CD4-positive, CD25-positive, alpha-beta regulatory T cell (primary cell): Measurements from ENCODE around the gene TRIO. TPM values are rescaled to one million over a fixed set of nuclear protein-coding genes. Genes with fewer than 3 reads are reported as not detected.

ENCODE experiments used
- ATAC-seq, 2 donors: fragments of 150-1000 bp; cut with Tn5 transposase; one replicate each; pipeline ENCODE4 v1.10.0; 2021; ENCODE audit warnings: low read depth in 2 of 2, moderate number of reproducible peaks in 2 of 2, moderate library complexity in 1 of 2
- DNase-seq, 3 donors: peaks; one replicate each; pipeline versions ENCODE4 v3.0.0 to v3.0.0-alpha.2; 2012 to 2022; ENCODE audit warnings: mixed read lengths in 1 of 3
- H3K27ac ChIP-seq: one replicate; pipeline ENCODE4 v1.7.0; 2013; ENCODE audit warnings: mild to moderate bottlenecking, low read length; ENCODE audit not compliant: insufficient read depth, poor library complexity, severe bottlenecking
- H3K27me3 ChIP-seq: one replicate; pipeline ENCODE4 v1.7.0; 2013; ENCODE audit warnings: low read length; ENCODE audit not compliant: control insufficient read depth, insufficient read depth
- H3K36me3 ChIP-seq: one replicate; pipeline ENCODE4 v1.7.0; 2013; ENCODE audit warnings: mild to moderate bottlenecking, low read length, moderate library complexity; ENCODE audit not compliant: control insufficient read depth, insufficient read depth
- H3K4me1 ChIP-seq: 2 replicates; pipeline ENCODE4 v1.7.0; 2013; ENCODE audit warnings: mild to moderate bottlenecking, low read length; ENCODE audit not compliant: insufficient read depth, control insufficient read depth, poor library complexity, severe bottlenecking
- H3K4me3 ChIP-seq: one replicate; pipeline ENCODE4 v1.7.0; 2013; ENCODE audit warnings: low read depth, mild to moderate bottlenecking, low read length, moderate library complexity
- H3K9me3 ChIP-seq, 2 experiments: 1 replicate in 1 of 2; 2 replicates in 1 of 2; pipeline ENCODE4 v1.7.0; 2013; ENCODE audit warnings: low read length in 2 of 2, mild to moderate bottlenecking in 1 of 2, moderate library complexity in 1 of 2; ENCODE audit not compliant: control insufficient read depth in 2 of 2
- H3K27ac Mint-ChIP-seq, 3 donors: one replicate each; pipeline ENCODE4 v1.8.0; 2020 to 2022; ENCODE audit warnings: mild to moderate bottlenecking in 3 of 3, mixed read lengths in 3 of 3, moderate library complexity in 2 of 3
- H3K27me3 Mint-ChIP-seq: one replicate; pipeline ENCODE4 v1.8.0; 2022; ENCODE audit warnings: mild to moderate bottlenecking, mixed read lengths
- H3K36me3 Mint-ChIP-seq: one replicate; pipeline ENCODE4 v1.8.0; 2020; ENCODE audit warnings: mixed read lengths
- H3K4me1 Mint-ChIP-seq, 4 donors: one replicate each; pipeline ENCODE4 v1.8.0; 2020 to 2022; ENCODE audit warnings: mixed read lengths in 4 of 4, mild to moderate bottlenecking in 1 of 4
- H3K4me3 Mint-ChIP-seq, 4 donors: one replicate each; pipeline ENCODE4 v1.8.0; 2020 to 2022; ENCODE audit warnings: mild to moderate bottlenecking in 4 of 4, mixed read lengths in 4 of 4, moderate library complexity in 3 of 4
- H3K9me3 Mint-ChIP-seq, 7 donors: one replicate each; pipeline ENCODE4 v1.8.0; 2020 to 2022; ENCODE audit warnings: mixed read lengths in 7 of 7, mild to moderate bottlenecking in 3 of 7, moderate library complexity in 2 of 7
- polyA plus RNA-seq, 4 donors: library from polyadenylated mRNA; unstranded; fragments of 300-500 nt; fragmentation: Illumina TruSeq; gene quantifications; one replicate each; pipeline ENCODE4 v1.2.3, GENCODE V29; 2021
- total RNA-seq: library from RNA; stranded (reverse); gene quantifications from one replicate; pipeline ENCODE4 v1.2.3, GENCODE V29; 2022

The TRIO gene
- total and polyA plus RNA-seq, 5 donors from 2014 or later = 1.2 to 7.6 (median 1.8) TPM

GRCh38 chr5:14277385-14278320 lies 134.5 kb downstream of the TRIO start:
- Mint-ChIP-seq H3K27ac (no peak overlapping the region), H3K4me3 (no peak overlapping the region), H3K9me3 (peaks cover 0 to 2% (median 0%) of the 10 kb centered on the region in 7 donors), H3K4me1 (peaks cover 0 to 5% (median under 1%) of the 10 kb centered on the region in 4 donors), H3K27me3 (peaks cover 26% of the 10 kb centered on the region), H3K36me3 (no peaks in the 10 kb centered on the region)
- Histone ChIP-seq H3K27ac (no peak overlapping the region), H3K9me3 (no peaks in the 10 kb centered on the region), H3K4me3 (no peak overlapping the region), H3K27me3 (peaks cover 10% of the 10 kb centered on the region), H3K36me3 (no peaks in the 10 kb centered on the region), H3K4me1 (no peaks in the 10 kb centered on the region)
- DNase-seq (no peak), ATAC-seq (no peak)

- ATAC-seq = no peak
- H3K4me1 Mint-ChIP-seq = peaks cover 0 to 5% (median under 1%) of the 10 kb centered on the region in 4 donors
- no peaks in the 10 kb centered on the region for H3K36me3 Mint-ChIP-seq
- H3K27me3 Mint-ChIP-seq = peaks cover 25% of the 10 kb centered on the region
- no peak overlapping the region for H3K27ac Mint-ChIP-seq
- H3K9me3 Mint-ChIP-seq = peaks cover 0 to 2% (median 0%) of the 10 kb centered on the region in 7 donors
- H3K4me1 ChIP-seq = no peaks in the 10 kb centered on the region
- no peaks in the 10 kb centered on the region for H3K9me3 ChIP-seq
- H3K27ac ChIP-seq = no peak overlapping the region
- H3K36me3 ChIP-seq = no peaks in the 10 kb centered on the region
- H3K27me3 ChIP-seq = peaks cover 11% of the 10 kb centered on the region
- H3K4me3 ChIP-seq = no peak overlapping the region
- no peak for DNase-seq
- no peak overlapping the region for H3K4me3 Mint-ChIP-seq
These were observed 137.2 kb downstream of the TRIO start for GRCh38 chr5:14280294-14280854.

GRCh38 chr5:14281746-14282181 lies 138.6 kb downstream of the TRIO start:
- H3K36me3 Mint-ChIP-seq = no peaks in the 10 kb centered on the region
- H3K27ac Mint-ChIP-seq = no peak overlapping the region
- Histone ChIP-seq H3K36me3 (no peaks in the 10 kb centered on the region), H3K4me1 (no peaks in the 10 kb centered on the region), H3K4me3 (no peak overlapping the region), H3K27me3 (peaks cover 5% of the 10 kb centered on the region), H3K9me3 (no peaks in the 10 kb centered on the region), H3K27ac (no peak overlapping the region)
- DNase-seq = no peak
- H3K4me3 Mint-ChIP-seq = no peak overlapping the region
- H3K9me3 Mint-ChIP-seq = peaks cover 0 to 2% (median 0%) of the 10 kb centered on the region in 7 donors
- peaks cover 17% of the 10 kb centered on the region for H3K27me3 Mint-ChIP-seq
- peaks cover 0 to 5% (median under 1%) of the 10 kb centered on the region in 4 donors for H3K4me1 Mint-ChIP-seq
- ATAC-seq = no peak

GRCh38 chr5:14283139-14283538 lies 140.0 kb downstream of the TRIO start:
- no peaks in the 10 kb centered on the region for H3K36me3 ChIP-seq
- Mint-ChIP-seq H3K27ac (no peak overlapping the region), H3K4me1 (no peaks in the 10 kb centered on the region), H3K27me3 (peaks cover 19% of the 10 kb centered on the region), H3K36me3 (no peaks in the 10 kb centered on the region), H3K9me3 (peaks cover 0 to 2% (median 0%) of the 10 kb centered on the region in 7 donors), H3K4me3 (no peak overlapping the region)
- H3K4me1 ChIP-seq = no peaks in the 10 kb centered on the region
- H3K9me3 ChIP-seq = no peaks in the 10 kb centered on the region
- no peak for ATAC-seq
- no peak for DNase-seq
- no peak overlapping the region for H3K4me3 ChIP-seq
- peaks cover 1% of the 10 kb centered on the region for H3K27me3 ChIP-seq
- H3K27ac ChIP-seq = no peak overlapping the region

GRCh38 chr5:14284392-14285148 lies 141.4 kb downstream of the TRIO start:
- H3K27me3 ChIP-seq = peaks cover 1% of the 10 kb centered on the region

GRCh38 chr5:14286007-14286406 lies 142.9 kb downstream of the TRIO start:
- Histone ChIP-seq H3K36me3 (no peaks in the 10 kb centered on the region), H3K27me3 (peaks cover 1% of the 10 kb centered on the region), H3K27ac (no peak overlapping the region), H3K9me3 (no peaks in the 10 kb centered on the region), H3K4me3 (no peak overlapping the region), H3K4me1 (no peaks in the 10 kb centered on the region)
- DNase-seq = no peak
- Mint-ChIP-seq H3K4me1 (no peaks in the 10 kb centered on the region), H3K36me3 (no peaks in the 10 kb centered on the region), H3K27ac (no peak overlapping the region), H3K4me3 (no peak overlapping the region), H3K9me3 (no peaks in the 10 kb centered on the region), H3K27me3 (peaks cover 12% of the 10 kb centered on the region)
- ATAC-seq = no peak

More at GRCh38 chr5:14284392-14285148, 141.4 kb downstream of the TRIO start:
- Mint-ChIP-seq H3K36me3 (no peaks in the 10 kb centered on the region), H3K4me1 (no peaks in the 10 kb centered on the region), H3K27me3 (peaks cover 22% of the 10 kb centered on the region), H3K27ac (no peak overlapping the region), H3K9me3 (peaks cover 0 to 2% (median 0%) of the 10 kb centered on the region in 7 donors), H3K4me3 (no peak overlapping the region)
- Histone ChIP-seq H3K9me3 (no peaks in the 10 kb centered on the region), H3K36me3 (no peaks in the 10 kb centered on the region), H3K27ac (no peak overlapping the region), H3K4me1 (no peaks in the 10 kb centered on the region), H3K4me3 (no peak overlapping the region)
- DNase-seq (no peak), ATAC-seq (no peak)

GRCh38 chr5:14286574-14287421 lies 143.7 kb downstream of the TRIO start:
- DNase-seq = no peak
- Mint-ChIP-seq H3K27me3 (peaks cover 11% of the 10 kb centered on the region), H3K4me1 (no peaks in the 10 kb centered on the region), H3K27ac (no peak overlapping the region), H3K4me3 (no peak overlapping the region), H3K36me3 (no peaks in the 10 kb centered on the region), H3K9me3 (no peaks in the 10 kb centered on the region)
- ATAC-seq = peak in 1 of 2 donors; percentile 24
- Histone ChIP-seq H3K4me3 (no peak overlapping the region), H3K27ac (no peak overlapping the region), H3K36me3 (no peaks in the 10 kb centered on the region), H3K4me1 (no peaks in the 10 kb centered on the region), H3K27me3 (peaks cover 1% of the 10 kb centered on the region), H3K9me3 (no peaks in the 10 kb centered on the region)
